Pancreas (tissue), 10 donors: ENCODE data around the gene CHST12. TPM values are rescaled to one million over a fixed set of nuclear protein-coding genes. Genes with fewer than 3 reads are reported as not detected.
A peak's percentile ranks its signal among the peaks of the same experiment; 100 is the strongest.
"Not testable (repeated sequence)": the region's sequence is repeated elsewhere in the genome, so short reads cannot be mapped to it uniquely, and the experiment has no call there.

Source experiments
- ATAC-seq, 4 donors: fragments of 200-7000 bp; cut with Tn5 transposase; one replicate each; pipeline versions ENCODE4 v1.8.0 to v1.9.1; 2020; ENCODE audit warnings: mild to moderate bottlenecking in 4 of 4, moderate library complexity in 4 of 4
- DNase-seq, 6 donors: peaks; one replicate each; pipeline ENCODE4 v3.0.0-alpha.2; 2020
- FAIRE-seq: peaks from 2 replicates; lab custom pipeline; 2012; peaks lifted over from hg19 to GRCh38; lab: Jason Lieb, UNC
- H3K27ac ChIP-seq, 4 donors: fragments of 200-600 bp; sonication (generic); 1 replicate in 3 of 4; 2 replicates in 1 of 4; pipeline versions ENCODE4 v1.5.0 to v1.8.0; 2020
- H3K27me3 ChIP-seq, 4 donors: fragments of 200-600 bp; one replicate each; pipeline ENCODE4 v1.8.0; 2021
- H3K36me3 ChIP-seq, 3 donors: fragments of 200-600 bp; sonication (generic) in 1 of 3; one replicate each; pipeline versions ENCODE4 v1.5.0 to v1.8.0; 2020 to 2021
- H3K4me1 ChIP-seq, 3 donors: fragments of 200-600 bp; one replicate each; pipeline ENCODE4 v1.8.0; 2021
- H3K4me3 ChIP-seq, 4 donors: fragments of 200-600 bp; sonication (generic) in 2 of 4; one replicate each; pipeline versions ENCODE4 v1.5.0 to v1.8.0; 2020 to 2021
- H3K9me3 ChIP-seq, 4 donors: fragments of 200-600 bp; one replicate each; pipeline ENCODE4 v1.8.0; 2021
- WGBS, 2 donors: extraction: QIAGEN DNeasy Blood & Tissue Kit; methylation state at CpG; one replicate each; pipeline ENCODE4 v1.1.7; 2013; 5-methylcytosine and 5-hydroxymethylcytosine counted together
- intact Hi-C, 3 donors: fragments of 100-400 bp; cut with DNase I; formaldehyde crosslinking; loops; one replicate each; pipeline versions ENCODE4 v1.11.1 to v1.14.2; 2022
- polyA plus RNA-seq, 2 donors: library from polyadenylated mRNA; stranded (reverse); fragments of 200-250 nt; gene quantifications; one replicate each; pipeline ENCODE4 v1.2.3, GENCODE V29; 2013
- total RNA-seq, 6 donors: library from RNA; stranded (reverse); fragmentation: NEBNext Ultra II Directional in 4 of 6; extraction: Animal tissue kit (Norgen Biotek cat#: 25700) in 4 of 6; gene quantifications; one replicate each; pipeline versions ENCODE4 v1.2.1 to v1.2.4, GENCODE V29; 2021 to 2023
- TF ChIP-seq, protein P1 (sequence below), 4 donors: fragments of 200-600 bp; sonication (generic) in 3 of 4; IDR thresholded peaks; one replicate each; pipeline versions ENCODE4 v1.5.0 to v1.8.0; 2021; ENCODE audit warnings: antibody characterized with exemption in 4 of 4
- donor health status: healthy with polysubstance abuse.
- donor health status: DM: no; HTN: no; CAD: no; lungs with moderate emphysema.
- donor health status: DM: no; HTN: no; CAD: no.
- donor health status: control.
- donor health status: control.
- donor health status: Bipolar disorder and iron deficiency.
- donor health status: DM: yes; HTN: yes; CAD: no.
- donor health status: DM: no; HTN: no; CAD: no.
- donor health status: DM: no; HTN: no; CAD: no.
- donor health status: DM: yes; HTN: yes; CAD: no.

Gene CHST12
- total and polyA plus RNA-seq, 8 donors: 7.0 to 13.2 (median 8.2) TPM

GRCh38 chr7:2452643-2453270 lies 49.3 kb downstream of the CHST12 start:
- intact Hi-C loops: loop anchor here in 1 of 3 donors (10.0 kb wide), 1 partner anchor 232 kb away; the partner anchor contains the start of gene AMZ1
- H3K27ac ChIP-seq: no peak overlapping the region
- H3K4me1 ChIP-seq: peaks cover 0 to 5% (median 0%) of the 10 kb centered on the region in 3 donors
- TF ChIP-seq, protein P1, sequence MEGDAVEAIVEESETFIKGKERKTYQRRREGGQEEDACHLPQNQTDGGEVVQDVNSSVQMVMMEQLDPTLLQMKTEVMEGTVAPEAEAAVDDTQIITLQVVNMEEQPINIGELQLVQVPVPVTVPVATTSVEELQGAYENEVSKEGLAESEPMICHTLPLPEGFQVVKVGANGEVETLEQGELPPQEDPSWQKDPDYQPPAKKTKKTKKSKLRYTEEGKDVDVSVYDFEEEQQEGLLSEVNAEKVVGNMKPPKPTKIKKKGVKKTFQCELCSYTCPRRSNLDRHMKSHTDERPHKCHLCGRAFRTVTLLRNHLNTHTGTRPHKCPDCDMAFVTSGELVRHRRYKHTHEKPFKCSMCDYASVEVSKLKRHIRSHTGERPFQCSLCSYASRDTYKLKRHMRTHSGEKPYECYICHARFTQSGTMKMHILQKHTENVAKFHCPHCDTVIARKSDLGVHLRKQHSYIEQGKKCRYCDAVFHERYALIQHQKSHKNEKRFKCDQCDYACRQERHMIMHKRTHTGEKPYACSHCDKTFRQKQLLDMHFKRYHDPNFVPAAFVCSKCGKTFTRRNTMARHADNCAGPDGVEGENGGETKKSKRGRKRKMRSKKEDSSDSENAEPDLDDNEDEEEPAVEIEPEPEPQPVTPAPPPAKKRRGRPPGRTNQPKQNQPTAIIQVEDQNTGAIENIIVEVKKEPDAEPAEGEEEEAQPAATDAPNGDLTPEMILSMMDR (IDR thresholded peaks at IDR 0.05): no peak
- H3K27me3 ChIP-seq: no peaks in the 10 kb centered on the region
- no peaks in the 10 kb centered on the region for H3K9me3 ChIP-seq
- 78 to 93% methylated on average over 7 to 8 of the region's 8 CpGs for WGBS, 2 donors
- H3K4me3 ChIP-seq: no peak overlapping the region
- DNase-seq: no peak
- no peaks in the 10 kb centered on the region for H3K36me3 ChIP-seq
- FAIRE-seq: no peak
- no peak for ATAC-seq

DNA sequence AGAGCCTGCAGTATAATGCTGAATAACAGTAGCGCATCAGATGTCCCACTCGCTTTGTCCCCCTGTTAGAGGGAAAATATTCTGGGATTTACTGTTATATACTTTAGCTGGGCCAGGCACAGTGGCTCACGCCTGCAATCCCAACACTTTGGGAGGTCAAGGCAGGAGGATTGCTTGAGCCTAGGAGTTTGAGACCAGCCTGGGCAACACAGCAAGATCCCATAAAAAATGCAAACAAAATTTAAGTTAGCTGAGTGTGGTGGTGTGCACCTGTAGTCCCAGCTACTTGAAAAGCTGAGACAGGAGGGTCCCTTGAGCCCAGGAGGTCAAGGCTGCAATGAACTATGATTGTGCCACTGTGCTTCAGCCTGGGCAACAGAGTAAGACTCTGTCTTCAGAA lies 50.4 kb downstream of the CHST12 start:
- H3K36me3 ChIP-seq, DNase-seq, H3K4me3 ChIP-seq, H3K27ac ChIP-seq, H3K9me3 ChIP-seq, H3K4me1 ChIP-seq, FAIRE-seq, ATAC-seq, H3K27me3 ChIP-seq: not testable (repeated sequence)
- 96 to 97% methylated on average over 3 of the region's 3 CpGs for WGBS, 2 donors
- intact Hi-C loops: loop anchor here in 1 of 3 donors (10.0 kb wide), 1 partner anchor 231 kb away; the partner anchor contains the start of gene AMZ1

DNA sequence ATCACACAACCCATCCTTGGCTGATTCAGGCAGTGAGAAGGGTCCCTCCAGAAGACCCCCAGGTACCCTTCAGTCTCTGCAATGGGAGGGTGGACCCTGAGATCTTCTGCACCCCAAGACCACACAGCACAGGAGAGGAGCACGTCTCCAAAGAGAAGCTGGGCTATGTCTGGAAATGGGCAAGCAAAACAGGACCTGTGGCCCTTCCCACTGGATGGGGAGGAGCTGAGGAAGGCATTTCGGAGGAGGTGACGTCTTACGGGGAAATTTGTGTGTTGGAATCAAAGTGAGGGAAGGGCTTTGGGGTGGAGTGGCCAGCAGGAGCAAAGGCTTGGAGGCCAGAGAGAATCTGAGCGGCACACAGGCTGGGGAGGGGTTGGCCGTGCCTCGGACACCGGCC lies 56.3 kb downstream of the CHST12 start:
- no peaks in the 10 kb centered on the region for H3K4me1 ChIP-seq
- no peaks in the 10 kb centered on the region for H3K27me3 ChIP-seq
- no peak overlapping the region for H3K4me3 ChIP-seq
- no peaks in the 10 kb centered on the region for H3K9me3 ChIP-seq
- WGBS, 2 donors: 78 to 81% methylated on average over 4 to 8 of the region's 8 CpGs
- TF ChIP-seq, protein P1 (IDR thresholded peaks at IDR 0.05): no peak
- no peak for DNase-seq
- FAIRE-seq: no peak
- H3K36me3 ChIP-seq: no peaks in the 10 kb centered on the region
- intact Hi-C loops: loop anchor here in 1 of 3 donors (10.0 kb wide), 1 partner anchor 225 kb away; the partner anchor contains the start of gene AMZ1
- ATAC-seq: no peak
- no peak overlapping the region for H3K27ac ChIP-seq

GRCh38 chr7:2460188-2460587 lies 56.8 kb downstream of the CHST12 start:
- TF ChIP-seq, protein P1 (IDR thresholded peaks at IDR 0.05): no peak
- WGBS, 2 donors: 73 to 83% methylated on average over 20 to 23 of the region's 23 CpGs
- intact Hi-C loops: no loop called here
- Histone ChIP-seq H3K27me3 (no peaks in the 10 kb centered on the region), H3K4me1 (no peaks in the 10 kb centered on the region), H3K36me3 (no peaks in the 10 kb centered on the region), H3K27ac (no peak overlapping the region), H3K4me3 (no peak overlapping the region), H3K9me3 (no peaks in the 10 kb centered on the region)
- ATAC-seq (no peak), FAIRE-seq (no peak), DNase-seq (peak in 1 of 6 donors; percentile 48)

GRCh38 chr7:2460641-2461040 lies 57.2 kb downstream of the CHST12 start:
- DNase-seq (no peak), ATAC-seq (no peak), FAIRE-seq (no peak)
- intact Hi-C loops: no loop called here
- Histone ChIP-seq H3K4me1 (no peaks in the 10 kb centered on the region), H3K9me3 (no peaks in the 10 kb centered on the region), H3K4me3 (no peak overlapping the region), H3K27ac (no peak overlapping the region), H3K36me3 (no peaks in the 10 kb centered on the region), H3K27me3 (no peaks in the 10 kb centered on the region)
- TF ChIP-seq, protein P1 (IDR thresholded peaks at IDR 0.05): no peak
- WGBS, 2 donors: 84 to 91% methylated on average over 5 to 6 of the region's 6 CpGs
